RWPE2 (cell line): ENCODE measurements around the gene KLC1.

Source experiments
- ATAC-seq: fragments of 200-7000 bp; cut with Tn5 transposase; 3 replicates; pipeline ENCODE4 v1.9.1; 2021; ENCODE audit warnings: low read depth
- DNase-seq: peaks from one replicate; pipeline ENCODE4 v3.0.0-alpha.2; 2020; ENCODE audit warnings: low spot score
- H3K27ac ChIP-seq: fragments of 450-650 bp; 2 replicates; pipeline ENCODE4 v1.5.1; 2017; ENCODE audit warnings: mild to moderate bottlenecking; ENCODE audit not compliant: poor library complexity, severe bottlenecking
- H3K27me3 ChIP-seq: fragments of 250-450 bp; sonication (Bioruptor Pico); 2 replicates; pipeline ENCODE4 v1.5.1; 2021; ENCODE audit warnings: mild to moderate bottlenecking, moderate library complexity; ENCODE audit not compliant: insufficient read depth, poor library complexity, severe bottlenecking
- H3K36me3 ChIP-seq: fragments of 250-450 bp; sonication (Bioruptor Pico); 2 replicates; pipeline ENCODE4 v1.5.1; 2020; ENCODE audit warnings: low read depth, mild to moderate bottlenecking, moderate library complexity
- H3K4me1 ChIP-seq: fragments of 250-450 bp; sonication (Bioruptor Pico); 2 replicates; pipeline ENCODE4 v1.5.1; 2021; ENCODE audit warnings: mild to moderate bottlenecking, moderate library complexity; ENCODE audit not compliant: insufficient read depth, poor library complexity, severe bottlenecking
- H3K4me3 ChIP-seq: fragments of 250-450 bp; sonication (Bioruptor Pico); 2 replicates; pipeline ENCODE4 v1.5.1; 2021; ENCODE audit warnings: mild to moderate bottlenecking, moderate library complexity; ENCODE audit not compliant: severe bottlenecking
- H3K9me3 ChIP-seq: fragments of 250-450 bp; sonication (Bioruptor Pico); 2 replicates; pipeline ENCODE4 v1.5.1; 2021; ENCODE audit warnings: mild to moderate bottlenecking, moderate library complexity; ENCODE audit not compliant: severe bottlenecking
- TF ChIP-seq, protein P1 (sequence below): fragments of 450-650 bp; IDR thresholded peaks from one replicate; pipeline ENCODE4 v1.5.1; 2017; ENCODE audit warnings: mild to moderate bottlenecking, moderate library complexity; ENCODE audit not compliant: poor library complexity, severe bottlenecking

KLC1 gene

DNA sequence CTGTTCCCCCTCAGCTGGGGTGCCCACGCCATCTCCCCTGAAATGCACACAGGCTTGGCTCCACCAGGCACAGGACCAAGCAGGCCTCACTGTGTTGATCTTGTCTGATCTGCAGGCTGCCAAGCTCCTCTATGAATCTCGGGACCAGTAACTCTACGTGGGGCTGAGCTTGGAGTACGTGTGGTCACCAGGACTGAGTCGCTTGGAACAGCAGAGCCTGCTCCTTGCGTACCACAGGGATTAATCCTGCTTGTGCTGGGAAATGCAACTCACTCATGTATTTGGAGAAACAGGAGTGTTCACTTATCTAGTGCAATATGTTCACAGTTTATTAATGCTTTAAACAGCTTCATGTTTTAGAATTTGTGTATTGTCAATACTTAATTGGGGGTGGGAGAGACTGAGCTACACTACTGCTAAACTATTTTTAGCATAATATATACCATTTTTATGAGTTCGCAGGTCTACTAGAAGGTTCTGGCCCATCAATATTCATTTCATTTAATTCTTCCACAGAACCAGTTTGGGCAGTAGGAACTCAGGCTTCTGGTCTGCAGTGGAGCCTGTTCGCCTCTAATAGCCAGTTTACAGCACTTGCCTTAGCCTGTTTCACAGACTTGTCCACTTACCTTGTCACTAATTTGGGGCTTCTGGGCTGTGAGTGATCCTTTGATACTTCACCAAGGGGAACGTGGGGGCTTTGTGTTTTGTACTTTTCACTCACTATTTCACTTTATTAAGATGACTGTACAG is 104.0 kb downstream of the KLC1 start:
- DNase-seq, result no peak
- H3K27ac ChIP-seq, result no peak overlapping the region
- no peak overlapping the region for H3K4me3 ChIP-seq
- TF ChIP-seq, protein P1, sequence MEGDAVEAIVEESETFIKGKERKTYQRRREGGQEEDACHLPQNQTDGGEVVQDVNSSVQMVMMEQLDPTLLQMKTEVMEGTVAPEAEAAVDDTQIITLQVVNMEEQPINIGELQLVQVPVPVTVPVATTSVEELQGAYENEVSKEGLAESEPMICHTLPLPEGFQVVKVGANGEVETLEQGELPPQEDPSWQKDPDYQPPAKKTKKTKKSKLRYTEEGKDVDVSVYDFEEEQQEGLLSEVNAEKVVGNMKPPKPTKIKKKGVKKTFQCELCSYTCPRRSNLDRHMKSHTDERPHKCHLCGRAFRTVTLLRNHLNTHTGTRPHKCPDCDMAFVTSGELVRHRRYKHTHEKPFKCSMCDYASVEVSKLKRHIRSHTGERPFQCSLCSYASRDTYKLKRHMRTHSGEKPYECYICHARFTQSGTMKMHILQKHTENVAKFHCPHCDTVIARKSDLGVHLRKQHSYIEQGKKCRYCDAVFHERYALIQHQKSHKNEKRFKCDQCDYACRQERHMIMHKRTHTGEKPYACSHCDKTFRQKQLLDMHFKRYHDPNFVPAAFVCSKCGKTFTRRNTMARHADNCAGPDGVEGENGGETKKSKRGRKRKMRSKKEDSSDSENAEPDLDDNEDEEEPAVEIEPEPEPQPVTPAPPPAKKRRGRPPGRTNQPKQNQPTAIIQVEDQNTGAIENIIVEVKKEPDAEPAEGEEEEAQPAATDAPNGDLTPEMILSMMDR, result no peak
- ATAC-seq, result no peak
- no peaks in the 10 kb centered on the region for H3K9me3 ChIP-seq
- no peaks in the 10 kb centered on the region for H3K27me3 ChIP-seq
- H3K36me3 ChIP-seq, result peaks cover 66% of the 10 kb centered on the region
- no peaks in the 10 kb centered on the region for H3K4me1 ChIP-seq

DNA sequence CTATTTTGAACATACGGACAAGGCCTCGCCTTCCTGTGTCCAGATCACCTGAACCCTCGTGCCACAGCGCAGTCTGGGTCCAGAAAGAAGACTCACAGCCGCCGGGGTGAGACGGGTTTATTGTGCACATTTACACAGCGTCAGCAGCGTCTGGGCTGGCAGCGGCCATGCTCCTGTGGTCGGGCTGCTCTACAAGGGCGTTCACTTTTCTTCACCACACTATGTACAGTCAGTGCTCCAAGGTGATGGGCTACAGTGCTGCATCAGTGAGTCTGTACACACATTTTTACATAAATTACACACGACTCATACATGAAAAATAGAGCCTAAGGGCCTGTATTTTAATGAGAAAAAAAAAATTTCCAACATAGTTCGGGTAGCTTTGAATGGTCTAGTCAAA is 104.6 kb downstream of the KLC1 start:
- Histone ChIP-seq H3K36me3 (peaks cover 66% of the 10 kb centered on the region), H3K27me3 (no peaks in the 10 kb centered on the region), H3K4me3 (no peak overlapping the region), H3K4me1 (no peaks in the 10 kb centered on the region), H3K27ac (no peak overlapping the region), H3K9me3 (no peaks in the 10 kb centered on the region)
- DNase-seq (no peak), ATAC-seq (peak; percentile 46; the same call in 2 of the 3 replicates)
- TF ChIP-seq, protein P1, result no peak

DNA sequence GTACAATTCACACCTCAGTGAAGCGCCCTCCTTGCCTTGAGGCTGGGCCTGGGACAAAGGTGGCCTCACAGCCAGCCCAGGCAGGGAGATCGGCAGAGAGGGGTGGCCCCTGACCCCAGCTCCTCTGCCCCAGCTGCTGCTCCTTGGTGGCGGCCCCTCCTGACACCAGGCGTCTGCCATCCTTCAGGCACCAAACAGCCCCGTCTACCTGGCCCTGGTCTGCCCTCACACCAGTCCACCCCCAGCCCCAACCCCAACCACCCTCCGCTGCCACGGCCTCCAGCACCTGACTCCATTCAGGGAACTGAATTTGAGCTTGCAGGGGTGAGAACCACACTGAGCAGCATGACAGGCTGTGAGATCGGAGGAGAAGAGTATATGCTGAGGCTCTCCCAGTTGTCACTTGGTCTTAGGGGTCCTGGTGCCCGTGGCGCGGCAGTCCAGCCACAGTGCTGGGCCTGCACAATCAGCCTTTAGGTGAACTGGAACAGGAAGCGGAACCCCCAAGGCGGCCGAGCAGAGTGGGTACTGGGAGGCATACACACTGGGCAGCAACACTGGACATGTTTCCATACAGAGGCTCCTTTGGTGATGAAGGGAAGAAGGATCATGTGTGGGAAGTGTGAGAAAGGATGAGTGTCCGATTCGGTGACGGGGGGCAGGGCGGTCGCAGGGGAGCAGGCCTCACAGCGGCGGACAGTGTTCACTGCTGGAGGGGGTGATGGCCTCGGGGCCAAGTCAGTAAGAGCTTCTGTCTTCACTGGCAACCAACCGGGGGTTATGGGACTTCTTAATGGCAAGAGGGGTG is 105.3 kb downstream of the KLC1 start:
- ATAC-seq, result no peak
- TF ChIP-seq, protein P1, result no peak
- no peaks in the 10 kb centered on the region for H3K4me1 ChIP-seq
- H3K9me3 ChIP-seq, result no peaks in the 10 kb centered on the region
- no peak overlapping the region for H3K27ac ChIP-seq
- H3K4me3 ChIP-seq, result no peak overlapping the region
- no peaks in the 10 kb centered on the region for H3K27me3 ChIP-seq
- H3K36me3 ChIP-seq, result peaks cover 60% of the 10 kb centered on the region
- DNase-seq, result no peak

- TF ChIP-seq, protein P1, result no peak
- peak; percentile 41 for DNase-seq
- no peaks in the 10 kb centered on the region for H3K27me3 ChIP-seq
- no peaks in the 10 kb centered on the region for H3K4me1 ChIP-seq
- no peak overlapping the region for H3K4me3 ChIP-seq
- H3K27ac ChIP-seq, result no peak overlapping the region
- H3K9me3 ChIP-seq, result no peaks in the 10 kb centered on the region
- ATAC-seq, result no peak
- H3K36me3 ChIP-seq, result peaks cover 52% of the 10 kb centered on the region
Measured at GRCh38 chr14:103735022-103735421, 106.0 kb downstream of the KLC1 start.
